Ureter (tissue), 1 donor: ENCODE results near the gene USP36. TPM values are rescaled to one million over a fixed set of nuclear protein-coding genes. Genes with fewer than 3 reads are reported as not detected.
A peak's percentile ranks its signal among the peaks of the same experiment; 100 is the strongest.

Experiments used
- DNase-seq: peaks from one replicate; pipeline ENCODE4 v3.0.0-alpha.2; 2020; ENCODE audit warnings: low spot score
- total RNA-seq: library from RNA; stranded (reverse); gene quantifications from one replicate; pipeline ENCODE4 v1.2.4, GENCODE V29; 2023
- donor health status: DM: yes; HTN: yes; CAD: no.

The USP36 gene
- total RNA-seq, 1 donor from 2014 or later: 92.0 TPM

DNA sequence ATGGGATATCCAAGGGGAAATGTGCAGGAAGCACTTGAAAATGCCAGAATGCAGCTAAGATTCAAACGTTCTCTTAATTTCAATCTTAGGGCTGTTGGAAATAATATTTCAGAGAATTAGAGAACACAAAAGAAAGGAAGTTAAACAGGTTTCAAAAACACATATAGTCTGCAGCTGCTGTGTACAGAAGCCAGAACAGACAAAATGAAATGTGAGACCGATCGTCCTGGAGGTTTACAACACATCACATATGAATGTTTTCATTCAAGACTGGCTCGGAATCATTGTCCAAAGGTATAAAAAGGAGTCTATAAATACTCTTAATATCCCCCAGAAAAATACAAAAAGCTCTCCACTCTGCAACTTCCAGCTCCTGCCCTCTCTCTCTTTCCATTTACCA is 72.8 kb downstream of the USP36 start:
- DNase-seq: no peak

DNA sequence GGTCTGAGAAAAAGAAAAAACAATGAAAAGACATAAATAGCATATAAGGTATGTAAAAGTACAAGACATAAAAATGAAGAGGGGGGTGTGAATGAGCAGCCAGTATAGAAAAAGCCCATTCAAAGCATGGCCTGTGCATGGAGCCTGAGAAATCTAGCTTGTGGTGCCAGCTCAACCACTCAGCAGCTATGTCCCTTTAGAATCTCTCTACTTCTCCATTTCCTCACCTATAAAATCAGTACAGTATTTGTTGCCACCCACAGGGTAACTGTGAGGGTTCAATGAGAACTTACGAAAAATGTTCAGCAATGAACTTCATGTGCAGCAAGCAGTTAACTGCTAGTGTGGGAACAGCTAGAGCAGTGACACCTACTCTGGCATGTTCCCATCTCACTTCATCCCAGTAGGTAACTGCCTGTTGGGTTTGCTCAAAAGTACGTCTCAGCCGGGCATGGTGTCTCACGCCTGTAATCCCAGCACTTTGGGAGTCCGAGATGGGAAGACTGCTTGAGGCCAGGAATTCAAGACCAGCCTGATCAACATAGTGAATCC is 73.8 kb downstream of the USP36 start:
- DNase-seq: no peak

DNA sequence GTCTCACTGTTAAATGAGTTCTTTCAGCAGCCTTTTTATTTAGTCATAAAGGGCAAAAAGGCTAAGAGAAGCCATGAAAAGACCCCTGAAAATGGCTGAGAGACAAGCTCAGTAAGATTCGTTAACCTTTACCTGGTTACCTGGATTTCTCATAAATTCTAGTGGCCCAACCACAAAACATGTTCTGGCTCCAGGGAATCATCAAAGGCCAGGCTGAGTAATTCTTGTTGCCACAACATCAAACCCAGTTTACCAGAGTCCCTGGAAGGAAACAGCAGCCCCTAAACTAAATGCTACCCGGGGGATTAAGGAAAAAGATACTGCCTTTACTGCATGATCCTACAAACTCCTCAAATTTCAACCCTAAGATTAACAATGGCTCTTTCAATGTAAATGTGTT is 74.4 kb downstream of the USP36 start:
- no peak for DNase-seq

DNA sequence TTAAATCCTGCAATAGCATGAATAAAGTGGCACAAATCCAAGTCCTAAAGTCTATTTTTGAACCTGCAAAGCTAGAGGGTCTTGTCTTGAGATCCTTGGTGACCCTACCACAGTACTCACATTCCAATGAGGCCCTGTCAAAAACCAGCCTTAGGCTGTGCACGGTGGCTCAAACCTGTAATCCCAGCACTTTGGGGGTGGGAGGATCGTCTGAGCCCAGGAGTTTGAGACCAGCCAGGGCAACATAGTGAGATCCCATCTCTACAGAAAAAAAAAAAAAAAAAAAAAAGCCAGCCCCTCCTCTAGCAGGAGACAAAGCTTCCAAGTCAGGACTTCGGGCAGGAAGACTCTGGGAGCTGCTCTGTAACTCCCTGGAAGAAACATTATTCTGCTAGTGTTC is 74.8 kb downstream of the USP36 start:
- no peak for DNase-seq

DNA sequence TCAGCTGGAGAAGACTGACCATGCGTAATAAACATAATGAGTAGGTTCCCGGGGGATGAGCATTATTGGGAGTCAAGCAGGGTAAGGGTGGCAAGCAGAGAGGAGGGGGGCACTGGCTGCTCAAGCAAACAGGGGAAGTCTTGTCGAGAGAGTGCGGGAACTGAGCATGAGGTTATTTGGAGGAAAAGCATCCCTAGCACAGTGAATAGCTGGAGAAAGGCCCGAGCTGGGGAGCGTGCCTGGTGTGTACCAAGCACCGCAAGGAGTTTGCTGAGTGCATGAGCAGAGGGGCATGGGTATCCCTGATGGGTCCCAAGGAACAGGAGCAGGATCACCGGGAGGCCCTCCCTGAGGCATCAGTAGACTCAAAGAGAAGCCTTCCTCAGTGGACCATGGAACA is 75.7 kb downstream of the USP36 start:
- no peak for DNase-seq

DNA sequence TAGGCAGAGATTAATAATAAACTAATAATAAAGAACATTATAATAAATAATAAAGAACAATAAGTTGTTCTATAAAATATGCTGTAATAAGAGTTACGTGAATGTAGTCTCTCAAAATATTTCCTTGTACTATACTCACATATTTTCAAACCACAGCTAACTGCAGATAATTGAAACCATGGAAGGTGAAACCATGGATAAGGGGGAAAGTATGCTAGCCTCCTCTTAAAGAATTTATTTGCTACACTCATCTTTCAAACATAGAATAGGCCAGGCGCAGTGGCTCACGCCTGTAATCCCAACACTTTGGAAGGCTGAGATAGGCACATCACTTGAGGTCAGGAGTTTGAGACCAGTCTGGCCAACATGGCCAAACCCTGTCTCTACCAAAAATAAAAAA is 77.1 kb downstream of the USP36 start:
- no peak for DNase-seq

DNA sequence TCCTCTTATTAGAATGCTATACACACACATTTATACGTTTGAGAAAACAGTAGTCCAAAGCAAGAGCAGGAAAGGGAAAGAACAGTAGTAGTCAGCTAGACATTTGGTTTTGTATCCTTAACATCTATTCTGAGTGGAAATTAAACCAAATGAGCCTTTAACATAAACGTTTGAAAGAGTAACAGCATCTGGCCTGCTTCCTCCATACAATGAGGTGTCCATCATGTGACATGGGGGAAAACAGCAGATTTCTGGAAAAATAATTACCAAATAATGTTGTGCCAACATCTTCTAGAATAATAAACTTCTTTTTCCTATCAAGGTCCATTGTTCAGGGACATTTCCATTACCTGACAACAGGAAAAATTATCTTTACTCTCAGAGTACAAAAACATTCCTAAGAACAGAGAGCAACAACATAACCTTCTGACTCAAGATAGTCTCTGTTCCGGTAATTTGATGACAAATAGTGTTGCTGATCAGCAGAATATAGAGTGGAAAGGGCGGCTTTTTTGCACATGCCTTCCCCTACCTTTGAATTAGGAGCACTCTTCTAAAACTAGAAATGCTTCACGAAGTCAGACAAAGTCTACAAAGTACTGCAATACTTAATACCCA is 78.7 kb downstream of the USP36 start:
- no peak for DNase-seq

DNA sequence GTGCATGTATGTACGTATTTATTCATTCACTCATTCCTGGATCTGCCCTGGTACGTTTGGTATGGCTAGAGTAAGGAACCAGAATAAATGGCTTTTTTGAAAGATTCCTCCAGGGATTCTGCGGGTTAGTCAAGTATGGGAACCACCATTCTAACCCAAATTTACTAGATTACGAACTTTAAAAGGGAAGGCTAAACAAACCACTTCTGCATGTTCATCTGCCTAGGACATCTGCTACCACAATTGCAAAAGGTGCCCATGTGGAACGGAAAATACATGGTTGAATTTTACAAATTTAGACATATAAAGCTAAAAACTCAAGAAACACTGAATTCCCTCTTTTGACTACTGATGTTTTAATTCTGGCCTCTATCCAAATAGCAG is 80.7 kb downstream of the USP36 start:
- no peak for DNase-seq

DNA sequence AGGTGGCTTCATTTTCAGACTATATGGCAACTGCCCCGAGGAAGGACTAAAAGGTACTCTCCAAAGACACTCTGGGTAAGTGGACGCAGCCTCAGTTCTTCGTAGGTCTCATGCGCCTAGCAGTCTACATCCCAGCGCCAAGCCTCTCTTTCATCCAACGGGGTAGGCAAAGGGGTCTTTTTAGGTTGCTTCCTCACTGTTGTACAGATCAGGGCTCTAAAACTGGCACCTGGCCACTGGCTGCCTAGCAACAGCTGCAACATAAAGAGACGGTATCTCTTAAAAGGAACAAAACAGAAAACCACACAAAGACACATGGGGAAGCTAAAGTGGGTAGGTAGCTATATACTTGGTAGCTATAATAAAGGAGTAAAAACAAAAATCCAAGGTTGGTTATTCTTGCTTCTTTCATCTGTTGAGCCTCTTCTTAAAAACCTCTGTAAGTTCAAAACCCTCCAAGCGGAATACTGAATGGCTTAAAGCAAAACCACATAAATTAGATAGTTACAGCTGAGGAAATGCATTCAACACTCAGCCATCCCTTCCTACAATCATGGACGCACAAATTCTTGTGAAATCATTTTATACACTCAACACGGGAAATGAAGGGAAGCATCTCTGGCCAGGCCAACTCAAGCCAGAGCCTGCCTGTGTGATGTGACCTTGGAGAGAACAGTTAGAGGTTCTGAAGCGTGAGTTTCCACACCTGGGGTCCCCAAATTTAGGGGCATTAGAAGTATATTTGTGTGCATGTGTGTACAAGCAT is 81.2 kb downstream of the USP36 start:
- DNase-seq: peak; percentile 43

DNA sequence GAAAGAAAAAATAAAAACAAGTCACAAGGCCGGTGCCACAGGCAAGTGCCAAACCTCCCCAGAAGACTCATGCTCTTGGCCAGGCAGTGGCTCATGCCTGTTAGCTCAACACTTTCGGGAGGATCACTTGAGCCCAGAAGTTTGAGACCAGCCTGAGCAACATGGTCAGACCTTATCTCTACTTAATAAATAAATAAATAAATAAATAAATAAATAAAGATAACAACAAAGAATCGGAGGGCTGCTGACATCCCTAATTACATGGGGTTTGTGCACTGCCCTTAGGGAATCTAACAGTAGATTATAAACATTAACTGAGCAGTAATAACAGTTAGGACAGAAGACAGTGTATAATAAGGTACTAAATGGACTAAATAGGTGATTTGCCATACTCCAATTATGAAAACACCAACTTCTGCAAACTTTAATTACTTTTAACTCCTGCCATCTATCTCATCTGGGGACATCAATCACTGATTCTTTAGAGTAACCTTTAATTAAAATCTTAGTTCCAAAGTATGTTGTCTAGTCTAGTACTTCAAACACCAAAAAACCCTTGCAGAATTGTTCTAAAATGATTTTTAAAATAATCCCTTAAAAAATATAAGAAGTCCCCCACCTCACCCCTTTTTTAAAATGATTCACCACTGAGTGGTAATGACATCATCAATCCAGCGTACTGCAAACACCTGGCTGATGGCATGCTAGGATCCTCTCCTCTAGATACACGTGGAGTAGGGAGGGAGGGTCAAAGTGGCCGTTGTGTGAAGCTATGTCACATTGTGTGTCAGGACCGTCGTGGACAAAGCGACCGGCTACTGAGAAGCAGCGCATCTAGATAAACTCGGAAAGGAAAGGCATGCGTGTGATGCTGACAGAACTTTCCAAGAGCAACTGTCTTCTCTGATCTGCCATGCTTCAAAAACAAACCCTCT is 87.0 kb downstream of the USP36 start:
- no peak for DNase-seq

DNA sequence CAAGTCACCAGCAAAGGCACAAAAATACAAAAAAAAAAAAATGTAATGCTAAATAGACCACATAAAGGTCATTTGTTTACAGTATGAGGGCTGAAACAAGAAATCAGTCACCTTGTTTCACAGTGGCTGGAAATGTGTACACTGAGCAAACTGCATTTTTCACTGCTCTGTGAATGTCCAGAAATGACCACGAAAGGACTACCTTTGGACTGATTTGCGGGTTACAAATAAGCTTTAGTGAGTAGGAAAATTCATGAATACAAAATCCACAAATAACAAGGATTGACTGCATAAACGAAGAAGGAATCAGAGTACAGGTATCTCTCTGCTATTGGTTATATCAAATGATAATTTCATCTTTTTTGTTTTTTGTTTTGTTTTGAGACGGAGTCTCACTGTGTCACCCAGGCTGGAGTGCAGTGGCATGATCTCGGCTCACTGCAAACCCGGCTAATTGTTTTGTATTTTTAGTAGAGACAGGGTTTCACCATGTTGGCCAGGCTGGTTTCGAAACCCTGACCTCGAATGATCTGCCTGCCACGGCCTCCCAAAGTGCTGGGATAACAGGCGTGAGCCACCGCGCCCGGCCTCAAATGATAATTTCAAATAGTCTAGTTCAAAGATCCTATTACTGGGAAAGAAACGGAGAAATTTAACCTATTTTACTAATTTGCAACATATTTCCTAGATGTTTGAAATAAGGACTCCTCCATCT is 89.0 kb downstream of the USP36 start:
- DNase-seq: peak; percentile 14

DNA sequence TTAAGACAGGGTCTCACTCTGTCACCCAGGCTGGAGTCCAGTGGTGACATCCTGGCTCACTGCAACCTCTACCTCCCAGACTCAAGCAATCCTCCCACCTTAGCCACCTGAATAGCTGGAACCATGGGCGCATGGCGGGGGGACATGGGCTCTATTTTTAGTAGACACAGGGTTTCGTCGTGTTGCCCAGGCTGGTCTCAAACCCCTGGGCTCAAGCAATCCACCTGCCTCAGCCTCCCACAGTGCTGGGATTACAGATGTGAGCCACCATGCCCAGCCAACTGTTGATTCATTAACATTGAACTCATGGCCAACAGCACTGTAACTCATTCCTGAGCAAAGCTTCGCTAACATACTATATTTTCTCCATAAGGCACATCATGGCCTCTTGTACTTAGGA is 89.6 kb downstream of the USP36 start:
- peak; percentile 19 for DNase-seq

DNA sequence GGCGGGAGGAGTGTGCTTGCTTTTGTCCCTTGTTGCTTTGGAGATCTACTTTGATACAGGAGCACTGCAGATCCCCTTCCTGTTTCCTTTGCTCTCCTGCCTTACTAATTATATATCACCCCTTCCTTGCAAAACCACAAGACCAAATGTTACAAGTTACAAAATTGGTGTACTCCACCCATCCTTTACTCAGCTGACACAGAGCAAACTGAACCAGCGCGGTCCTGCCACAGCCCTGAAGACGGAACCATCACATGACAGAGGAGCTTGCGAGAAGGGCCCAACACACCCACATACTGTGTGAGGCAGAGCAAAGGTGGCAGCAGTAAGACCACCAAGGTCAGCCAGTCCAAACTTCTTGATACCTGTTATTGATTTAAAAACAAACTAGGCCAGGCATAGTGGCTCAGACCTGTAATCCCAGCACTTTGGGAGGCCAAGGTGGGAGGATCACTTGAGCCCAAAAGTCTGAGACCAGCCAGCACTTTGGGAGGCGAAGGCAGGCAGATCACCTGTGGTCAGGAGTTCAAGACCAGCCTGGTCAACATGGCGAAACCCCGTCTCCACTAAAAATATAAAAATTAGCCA is 91.8 kb downstream of the USP36 start:
- peak; percentile 79 for DNase-seq

DNA sequence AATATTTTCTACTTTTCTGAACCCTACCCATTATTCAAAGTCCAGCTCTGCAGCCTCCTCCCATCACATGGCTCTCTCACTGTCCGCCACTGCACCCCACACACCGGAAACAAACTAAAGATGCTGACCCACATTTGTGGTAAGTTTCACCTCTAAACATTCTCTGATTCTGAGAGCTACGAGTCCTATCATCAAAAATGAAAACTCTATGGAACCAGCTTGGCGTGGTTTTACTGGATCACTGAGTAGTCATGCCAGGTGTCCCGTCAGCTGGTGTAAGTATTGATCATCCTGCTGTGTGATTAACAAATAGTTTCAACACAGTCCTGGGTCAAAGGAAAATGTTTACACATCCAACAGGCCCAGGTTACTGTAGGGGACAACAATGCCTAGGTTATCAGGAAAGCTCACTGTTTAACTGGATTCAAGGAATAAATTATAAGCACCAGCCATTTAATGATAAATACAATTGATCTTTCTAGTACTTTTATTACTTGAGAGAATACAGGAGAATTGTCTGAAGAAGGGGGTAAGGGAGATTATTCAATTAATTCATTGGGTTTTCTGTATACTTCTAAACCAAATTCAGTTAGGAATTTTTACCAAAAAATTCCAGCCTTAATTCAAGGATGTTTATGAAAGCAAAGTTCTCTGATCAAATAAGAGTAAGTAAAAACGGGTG is 92.4 kb downstream of the USP36 start:
- DNase-seq: no peak

DNA sequence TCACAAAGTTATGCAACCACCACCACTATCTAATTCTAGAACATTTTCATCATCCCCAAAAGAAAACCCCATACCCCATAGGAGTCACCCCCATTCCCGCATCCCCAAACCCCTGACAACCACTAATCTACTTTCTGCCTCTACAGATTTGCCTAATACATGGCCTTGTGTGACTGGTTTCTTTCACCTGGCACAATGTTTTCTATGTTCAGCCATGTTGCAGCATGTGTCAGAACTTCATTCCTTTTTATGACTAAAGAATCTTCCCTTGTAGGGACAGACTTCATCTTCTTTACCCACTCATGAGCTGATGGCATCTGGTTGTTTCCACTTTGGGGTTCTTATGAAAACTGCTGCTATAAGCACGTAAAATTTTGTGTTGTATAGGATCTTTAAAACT is 93.1 kb downstream of the USP36 start:
- DNase-seq: no peak

DNA sequence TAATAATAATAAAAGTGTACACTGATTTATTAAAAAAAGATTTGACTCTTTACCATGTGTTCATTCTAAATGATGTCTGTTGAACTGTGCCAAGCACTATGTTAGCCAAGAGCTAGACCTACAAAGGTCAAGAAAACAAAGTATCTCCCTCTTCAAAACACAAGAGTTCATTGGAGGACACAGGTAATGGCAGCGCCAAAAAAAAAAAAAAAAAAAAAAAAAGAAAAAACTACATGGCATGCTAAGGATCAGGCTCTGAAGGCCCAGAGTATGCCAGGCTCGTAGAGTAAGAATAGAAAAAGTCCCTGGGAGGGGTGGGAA is 93.7 kb downstream of the USP36 start:
- no peak for DNase-seq

DNA sequence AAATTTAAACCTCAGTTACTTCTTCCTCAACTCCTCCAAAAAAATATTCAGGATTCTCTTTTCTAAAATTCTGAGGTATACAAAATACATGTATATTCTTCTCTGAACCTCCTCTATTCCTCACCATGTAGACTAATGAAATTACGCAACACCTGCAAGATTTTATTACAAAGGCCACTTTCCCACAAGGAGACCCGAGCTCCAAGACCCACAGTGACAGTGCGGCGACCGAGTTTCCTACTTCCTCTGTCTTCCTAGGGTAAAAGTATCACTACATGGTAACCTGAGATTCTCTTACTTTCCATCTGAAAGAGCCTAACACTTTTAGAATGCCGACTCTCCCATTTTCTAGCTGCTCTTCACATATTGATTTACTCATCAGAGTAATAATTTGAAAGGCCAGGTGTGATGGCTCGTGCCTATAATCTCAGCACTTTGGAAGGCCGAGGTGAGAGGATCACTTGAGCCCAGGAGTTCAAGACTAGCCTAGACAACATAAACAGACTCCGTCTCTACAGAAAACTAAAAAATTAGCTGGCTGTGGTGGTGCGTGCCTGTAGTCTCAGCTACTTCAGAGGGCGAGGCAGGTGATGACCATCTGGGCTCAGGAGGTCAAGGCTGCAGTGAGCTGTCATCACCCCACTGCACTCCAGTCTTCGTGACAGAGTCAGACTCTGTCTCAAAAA is 94.2 kb downstream of the USP36 start:
- no peak for DNase-seq
